ENCODE data around the gene ZNF335.

DNA sequence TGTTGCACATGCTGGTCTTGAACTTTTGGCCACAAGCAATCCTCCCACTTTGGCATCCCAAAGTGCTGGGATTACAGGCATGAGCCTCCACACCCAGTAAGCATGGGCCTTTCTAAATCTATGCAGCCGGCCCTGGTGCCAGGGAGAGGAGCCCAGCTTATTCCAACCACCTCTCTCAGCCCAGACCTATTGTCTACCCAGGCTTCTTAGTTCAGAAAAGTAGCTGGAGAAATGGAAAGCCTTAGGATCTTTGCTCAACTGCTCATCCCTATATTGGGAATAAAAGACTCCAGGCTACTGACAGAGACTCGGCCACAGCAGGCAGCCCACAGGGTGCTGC lies 45.3 kb downstream of the ZNF335 start:
- TF ChIP-seq, protein P1, sequence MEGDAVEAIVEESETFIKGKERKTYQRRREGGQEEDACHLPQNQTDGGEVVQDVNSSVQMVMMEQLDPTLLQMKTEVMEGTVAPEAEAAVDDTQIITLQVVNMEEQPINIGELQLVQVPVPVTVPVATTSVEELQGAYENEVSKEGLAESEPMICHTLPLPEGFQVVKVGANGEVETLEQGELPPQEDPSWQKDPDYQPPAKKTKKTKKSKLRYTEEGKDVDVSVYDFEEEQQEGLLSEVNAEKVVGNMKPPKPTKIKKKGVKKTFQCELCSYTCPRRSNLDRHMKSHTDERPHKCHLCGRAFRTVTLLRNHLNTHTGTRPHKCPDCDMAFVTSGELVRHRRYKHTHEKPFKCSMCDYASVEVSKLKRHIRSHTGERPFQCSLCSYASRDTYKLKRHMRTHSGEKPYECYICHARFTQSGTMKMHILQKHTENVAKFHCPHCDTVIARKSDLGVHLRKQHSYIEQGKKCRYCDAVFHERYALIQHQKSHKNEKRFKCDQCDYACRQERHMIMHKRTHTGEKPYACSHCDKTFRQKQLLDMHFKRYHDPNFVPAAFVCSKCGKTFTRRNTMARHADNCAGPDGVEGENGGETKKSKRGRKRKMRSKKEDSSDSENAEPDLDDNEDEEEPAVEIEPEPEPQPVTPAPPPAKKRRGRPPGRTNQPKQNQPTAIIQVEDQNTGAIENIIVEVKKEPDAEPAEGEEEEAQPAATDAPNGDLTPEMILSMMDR (conservative IDR thresholded peaks at IDR 0.05 in 1 of 2, IDR thresholded peaks at IDR 0.05 in 1 of 2; ENCODE audit: extremely low read depth in 1 of 2, insufficient read depth in 1 of 2, low read depth in 1 of 2, low read length in 2 of 2), result no peak
- no peak for TF ChIP-seq EZH2 (IDR thresholded peaks at IDR 0.05; ENCODE audit: borderline replicate concordance, low read length)

Data from mammary epithelial cell (primary cell).